ENCODE measurements around the gene HMGCLL1. TPM values are rescaled to one million over a fixed set of nuclear protein-coding genes. Genes with fewer than 3 reads are reported as not detected.

The HMGCLL1 gene
- total and polyA plus RNA-seq, 8 donors = 0.69 to 8.1 (median 1.1) TPM

GRCh38 chr6:55560290-55560885 is 18.6 kb downstream of the HMGCLL1 start:
- Histone ChIP-seq H3K4me1 (no peaks in the 10 kb centered on the region), H3K36me3 (no peaks in the 10 kb centered on the region), H3K4me3 (no peak overlapping the region), H3K27me3 (no peaks in the 10 kb centered on the region), H3K27ac (no peak overlapping the region), H3K9me3 (no peaks in the 10 kb centered on the region)
- FAIRE-seq (no peak), ATAC-seq (no peak), DNase-seq (no peak)
- TF ChIP-seq, protein P1, sequence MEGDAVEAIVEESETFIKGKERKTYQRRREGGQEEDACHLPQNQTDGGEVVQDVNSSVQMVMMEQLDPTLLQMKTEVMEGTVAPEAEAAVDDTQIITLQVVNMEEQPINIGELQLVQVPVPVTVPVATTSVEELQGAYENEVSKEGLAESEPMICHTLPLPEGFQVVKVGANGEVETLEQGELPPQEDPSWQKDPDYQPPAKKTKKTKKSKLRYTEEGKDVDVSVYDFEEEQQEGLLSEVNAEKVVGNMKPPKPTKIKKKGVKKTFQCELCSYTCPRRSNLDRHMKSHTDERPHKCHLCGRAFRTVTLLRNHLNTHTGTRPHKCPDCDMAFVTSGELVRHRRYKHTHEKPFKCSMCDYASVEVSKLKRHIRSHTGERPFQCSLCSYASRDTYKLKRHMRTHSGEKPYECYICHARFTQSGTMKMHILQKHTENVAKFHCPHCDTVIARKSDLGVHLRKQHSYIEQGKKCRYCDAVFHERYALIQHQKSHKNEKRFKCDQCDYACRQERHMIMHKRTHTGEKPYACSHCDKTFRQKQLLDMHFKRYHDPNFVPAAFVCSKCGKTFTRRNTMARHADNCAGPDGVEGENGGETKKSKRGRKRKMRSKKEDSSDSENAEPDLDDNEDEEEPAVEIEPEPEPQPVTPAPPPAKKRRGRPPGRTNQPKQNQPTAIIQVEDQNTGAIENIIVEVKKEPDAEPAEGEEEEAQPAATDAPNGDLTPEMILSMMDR (IDR thresholded peaks at IDR 0.05) = no peak
- intact Hi-C loops (cut with DNase I) = no loop called here
- 62 to 78% methylated on average over 2 of the region's 2 CpGs for whole genome bisulfite sequencing, 2 donors

- Histone ChIP-seq H3K27ac (no peak overlapping the region), H3K36me3 (no peaks in the 10 kb centered on the region), H3K4me3 (no peak overlapping the region), H3K9me3 (no peaks in the 10 kb centered on the region), H3K4me1 (no peaks in the 10 kb centered on the region), H3K27me3 (no peaks in the 10 kb centered on the region)
- WGBS, 2 donors = 72 to 78% methylated on average over 7 of the region's 7 CpGs
- TF ChIP-seq, protein P1 (IDR thresholded peaks at IDR 0.05) = no peak
- peak in 1 of 6 donors; percentile 9 for DNase-seq
- intact Hi-C loops (cut with DNase I) = no loop called here
- ATAC-seq = peak in 2 of 4 donors; percentile 67 to 86
- no peak for FAIRE-seq
Measured at GRCh38 chr6:55557146-55557545, 21.8 kb downstream of the HMGCLL1 start.

- Histone ChIP-seq H3K36me3 (no peaks in the 10 kb centered on the region), H3K27me3 (no peaks in the 10 kb centered on the region), H3K9me3 (no peaks in the 10 kb centered on the region), H3K4me3 (no peak overlapping the region), H3K4me1 (no peaks in the 10 kb centered on the region), H3K27ac (no peak overlapping the region)
- no peak for DNase-seq
- no peak for FAIRE-seq
- ATAC-seq = no peak
- TF ChIP-seq, protein P1 (IDR thresholded peaks at IDR 0.05) = no peak
- intact Hi-C loops (cut with DNase I) = no loop called here
Measured at GRCh38 chr6:55545791-55546190, 33.2 kb downstream of the HMGCLL1 start.

DNA sequence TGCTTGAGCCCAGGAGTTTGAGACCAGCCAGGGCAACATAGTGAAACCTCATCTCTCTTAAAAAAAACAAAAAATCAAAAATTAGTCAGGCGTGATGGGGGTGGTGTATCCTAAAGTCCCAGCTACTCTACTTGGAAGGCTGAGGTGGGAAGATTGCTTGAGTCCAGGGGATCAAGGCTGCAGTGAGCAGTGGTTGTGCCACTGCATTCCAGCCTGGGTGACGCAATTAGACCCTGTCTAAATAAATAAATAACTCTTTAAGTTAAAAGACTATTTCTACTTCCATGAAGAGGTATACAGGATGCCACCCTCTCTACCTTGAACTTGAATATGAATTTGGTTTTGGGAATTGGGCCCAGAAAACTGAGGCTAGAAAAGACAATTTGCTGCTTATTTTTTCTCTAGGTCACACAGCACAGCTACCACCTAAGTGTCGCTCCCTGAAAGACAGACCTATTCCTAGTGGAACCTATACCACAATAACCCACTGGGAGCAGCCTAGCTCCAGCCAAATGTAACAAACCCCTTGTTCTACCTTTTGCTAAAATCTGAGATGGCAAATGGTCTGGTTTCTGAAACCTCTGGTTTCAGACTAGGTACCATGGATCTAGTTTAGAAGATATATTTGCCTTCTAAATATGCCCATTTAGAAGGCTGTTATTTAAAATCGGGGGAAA is 35.2 kb downstream of the HMGCLL1 start:
- TF ChIP-seq, protein P1 (IDR thresholded peaks at IDR 0.05) = no peak
- no peaks in the 10 kb centered on the region for H3K36me3 ChIP-seq
- H3K27me3 ChIP-seq = no peaks in the 10 kb centered on the region
- 86 to 93% methylated on average over 4 of the region's 4 CpGs for WGBS, 2 donors
- FAIRE-seq = no peak
- H3K27ac ChIP-seq = no peak overlapping the region
- no peaks in the 10 kb centered on the region for H3K4me1 ChIP-seq
- DNase-seq = no peak
- H3K4me3 ChIP-seq = no peak overlapping the region
- ATAC-seq = no peak
- intact Hi-C loops (cut with DNase I) = no loop called here
- no peaks in the 10 kb centered on the region for H3K9me3 ChIP-seq

GRCh38 chr6:55541024-55541423 is 38.0 kb downstream of the HMGCLL1 start:
- Histone ChIP-seq H3K4me3 (no peak overlapping the region), H3K27me3 (no peaks in the 10 kb centered on the region), H3K4me1 (no peaks in the 10 kb centered on the region), H3K27ac (no peak overlapping the region), H3K36me3 (no peaks in the 10 kb centered on the region), H3K9me3 (no peaks in the 10 kb centered on the region)
- no peak for FAIRE-seq
- TF ChIP-seq, protein P1 (IDR thresholded peaks at IDR 0.05) = no peak
- ATAC-seq = no peak
- DNase-seq = no peak
- intact Hi-C loops (cut with DNase I) = no loop called here
- WGBS, 2 donors = 59 to 71% methylated on average over 1 of the region's 1 CpG
